GM12864 (cell line): ENCODE results near the gene YTHDF1.
"Not testable (repeated sequence)": the region's sequence is repeated elsewhere in the genome, so short reads cannot be mapped to it uniquely, and the experiment has no call there.

Experiments
- DNase-seq: peaks from one replicate; pipeline ENCODE4 v3.0.0-alpha.2; 2011; ENCODE audit warnings: low read depth
- H3K4me3 ChIP-seq: 2 replicates; pipeline ENCODE4 v1.5.1; 2011; ENCODE audit warnings: mild to moderate bottlenecking, low read depth, low read length, control low read depth
- TF ChIP-seq, protein P1 (sequence below): IDR thresholded peaks from 2 replicates; pipeline ENCODE4 v1.5.1; 2011; ENCODE audit warnings: low read depth, mild to moderate bottlenecking, moderate library complexity, low read length, control low read depth, inconsistent platforms; ENCODE audit errors: missing control alignments

YTHDF1 gene

GRCh38 chr20:63223121-63223825 lies 7.3 kb upstream of the YTHDF1 start:
- no peak overlapping the region for H3K4me3 ChIP-seq
- DNase-seq, result no peak
- TF ChIP-seq, protein P1, sequence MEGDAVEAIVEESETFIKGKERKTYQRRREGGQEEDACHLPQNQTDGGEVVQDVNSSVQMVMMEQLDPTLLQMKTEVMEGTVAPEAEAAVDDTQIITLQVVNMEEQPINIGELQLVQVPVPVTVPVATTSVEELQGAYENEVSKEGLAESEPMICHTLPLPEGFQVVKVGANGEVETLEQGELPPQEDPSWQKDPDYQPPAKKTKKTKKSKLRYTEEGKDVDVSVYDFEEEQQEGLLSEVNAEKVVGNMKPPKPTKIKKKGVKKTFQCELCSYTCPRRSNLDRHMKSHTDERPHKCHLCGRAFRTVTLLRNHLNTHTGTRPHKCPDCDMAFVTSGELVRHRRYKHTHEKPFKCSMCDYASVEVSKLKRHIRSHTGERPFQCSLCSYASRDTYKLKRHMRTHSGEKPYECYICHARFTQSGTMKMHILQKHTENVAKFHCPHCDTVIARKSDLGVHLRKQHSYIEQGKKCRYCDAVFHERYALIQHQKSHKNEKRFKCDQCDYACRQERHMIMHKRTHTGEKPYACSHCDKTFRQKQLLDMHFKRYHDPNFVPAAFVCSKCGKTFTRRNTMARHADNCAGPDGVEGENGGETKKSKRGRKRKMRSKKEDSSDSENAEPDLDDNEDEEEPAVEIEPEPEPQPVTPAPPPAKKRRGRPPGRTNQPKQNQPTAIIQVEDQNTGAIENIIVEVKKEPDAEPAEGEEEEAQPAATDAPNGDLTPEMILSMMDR, result peak; percentile 88

- no peak overlapping the region for H3K4me3 ChIP-seq
- TF ChIP-seq, protein P1, result no peak
- DNase-seq, result no peak
Measured at GRCh38 chr20:63222541-63222940, 6.6 kb upstream of the YTHDF1 start.

GRCh38 chr20:63221400-63222053 lies 5.6 kb upstream of the YTHDF1 start:
- not testable (repeated sequence) for DNase-seq, H3K4me3 ChIP-seq

GRCh38 chr20:63220696-63221399 lies 4.9 kb upstream of the YTHDF1 start:
- TF ChIP-seq, protein P1, result no peak
- no peak overlapping the region for H3K4me3 ChIP-seq
- no peak for DNase-seq

DNA sequence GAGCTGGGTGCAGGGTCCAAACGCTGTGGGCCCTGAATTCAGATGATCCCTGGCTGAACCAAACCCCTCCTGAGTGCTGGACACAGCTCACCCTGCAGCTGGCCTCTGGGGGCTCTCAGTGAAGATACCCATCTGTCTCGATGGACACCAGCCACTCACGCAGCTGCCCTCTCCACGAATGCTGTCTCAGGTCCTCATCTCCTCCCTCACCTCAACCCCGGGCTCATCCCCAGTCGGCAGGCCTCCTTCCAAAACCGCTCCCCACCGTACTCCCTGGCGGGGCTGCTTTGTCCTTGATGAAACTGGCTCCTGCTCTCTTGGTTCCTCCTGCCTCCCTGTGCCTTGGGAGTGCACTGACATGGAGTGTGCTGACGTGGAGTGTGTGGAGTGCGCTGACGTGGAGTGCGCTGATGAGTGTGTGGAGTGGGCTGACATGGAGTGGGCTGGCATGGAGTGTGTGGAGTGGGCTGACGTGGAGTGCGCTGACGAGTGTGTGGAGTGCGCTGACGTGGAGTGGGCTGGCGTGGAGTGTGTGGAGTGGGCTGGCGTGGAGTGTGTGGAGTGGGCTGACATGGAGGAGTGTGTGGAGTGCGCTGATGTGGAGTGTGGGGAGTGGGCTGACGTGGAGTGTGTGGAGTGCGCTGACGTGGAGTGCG lies 4.1 kb upstream of the YTHDF1 start:
- H3K4me3 ChIP-seq, result no peak overlapping the region
- DNase-seq, result no peak
- TF ChIP-seq, protein P1, result no peak

DNA sequence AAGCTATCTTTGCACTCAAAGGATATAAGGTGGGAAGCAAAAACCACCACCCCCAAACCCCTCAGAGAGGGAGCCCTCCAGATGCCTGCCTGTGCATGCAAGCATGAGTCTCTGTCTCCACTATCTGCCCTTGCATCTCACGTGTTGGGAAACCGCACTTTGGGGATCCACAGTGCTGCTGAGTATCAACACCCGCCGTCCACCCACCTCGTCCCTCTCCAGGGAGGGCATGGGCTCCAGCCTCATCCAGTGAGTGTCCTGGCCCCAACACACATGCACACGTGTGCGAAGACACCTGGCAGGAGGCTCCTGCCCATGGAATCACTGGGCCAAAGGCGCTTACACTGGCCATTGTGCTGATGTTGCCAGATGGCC lies 3.5 kb upstream of the YTHDF1 start:
- H3K4me3 ChIP-seq, result no peak overlapping the region
- TF ChIP-seq, protein P1, result no peak
- DNase-seq, result no peak
